Hematopoietic multipotent progenitor cell treated with erythropoietin and hydrocortisone succinate and interleukin-3 and kit ligand, for 15 days (in vitro differentiated cells): ENCODE results near the gene HLA-C.
A peak's percentile ranks its signal among the peaks of the same experiment; 100 is the strongest.
"Not testable (repeated sequence)": the region's sequence is repeated elsewhere in the genome, so short reads cannot be mapped to it uniquely, and the experiment has no call there.

ENCODE experiments used
- DNase-seq: peaks from one replicate; pipeline ENCODE4 v3.0.0-alpha.2; 2015; ENCODE audit warnings: low spot score

HLA-C gene

DNA sequence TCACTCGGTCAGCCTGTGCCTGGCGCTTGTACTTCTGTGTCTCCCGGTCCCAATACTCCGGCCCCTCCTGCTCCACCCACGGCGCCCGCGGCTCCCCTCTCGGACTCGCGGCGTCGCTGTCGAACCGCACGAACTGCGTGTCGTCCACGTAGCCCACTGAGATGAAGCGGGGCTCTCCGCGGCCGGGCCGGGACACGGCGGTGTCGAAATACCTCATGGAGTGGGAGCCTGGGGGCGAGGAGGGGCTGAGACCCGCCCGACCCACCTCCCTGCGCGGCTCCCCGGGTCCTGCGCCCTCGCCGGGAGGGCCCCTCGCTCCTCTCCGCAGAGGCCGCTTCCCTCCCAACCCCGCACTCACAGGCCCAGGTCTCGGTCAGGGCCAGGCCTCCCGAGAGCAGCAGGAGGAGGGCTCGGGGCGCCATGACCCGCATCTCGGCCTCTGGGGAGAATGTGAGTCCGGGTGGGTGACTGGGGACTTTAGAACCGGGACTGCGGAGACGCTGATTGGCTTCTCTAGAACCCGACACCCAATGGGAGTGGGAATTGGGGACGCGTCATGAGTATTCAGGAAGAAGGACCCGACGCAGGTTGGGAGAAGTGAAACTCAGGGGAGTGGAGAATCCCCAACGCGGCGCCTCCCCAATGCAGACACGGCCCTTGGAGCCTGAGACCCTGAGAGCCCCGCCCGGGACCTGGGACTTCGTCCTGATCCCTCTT lies at the start of gene HLA-C:
Gene HLA-C (minus strand): TSS at position 452 of the 717 bp plus-strand sequence. CDS start 21 bp downstream, at position 431.
- DNase-seq = peak; percentile 93

DNA sequence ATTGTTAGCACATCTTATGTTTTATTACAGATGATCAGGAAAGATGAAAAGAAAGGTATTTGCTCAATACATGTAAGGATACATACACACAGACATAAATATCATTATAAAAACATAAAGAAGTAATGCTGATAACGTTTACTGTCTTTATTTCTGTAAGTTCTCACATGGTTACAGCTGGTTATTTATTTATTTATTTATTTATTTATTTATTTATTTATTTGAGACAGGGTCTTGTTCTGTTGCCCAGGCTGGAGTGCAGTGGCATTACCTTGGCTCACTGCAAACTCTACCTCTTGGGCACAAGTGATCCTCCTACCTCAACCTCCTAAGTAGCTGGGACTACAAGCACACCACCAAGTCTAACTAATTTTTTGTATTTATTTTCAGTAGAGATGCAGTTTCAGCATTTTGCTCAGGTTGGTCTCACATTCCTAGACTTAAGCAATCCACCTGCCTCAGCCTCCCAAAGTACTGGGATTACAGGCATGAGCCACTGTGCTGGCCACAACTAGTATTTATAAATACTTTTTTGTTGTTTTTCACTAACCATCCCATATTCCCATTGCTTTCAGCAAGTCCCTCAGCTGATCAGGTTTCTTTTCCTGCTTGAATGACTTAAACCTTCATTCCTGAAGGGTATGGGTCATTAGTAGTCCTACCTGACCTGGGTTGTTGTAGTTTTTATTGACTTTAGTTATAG lies 49.3 kb upstream of the HLA-C start:
- no peak for DNase-seq

DNA sequence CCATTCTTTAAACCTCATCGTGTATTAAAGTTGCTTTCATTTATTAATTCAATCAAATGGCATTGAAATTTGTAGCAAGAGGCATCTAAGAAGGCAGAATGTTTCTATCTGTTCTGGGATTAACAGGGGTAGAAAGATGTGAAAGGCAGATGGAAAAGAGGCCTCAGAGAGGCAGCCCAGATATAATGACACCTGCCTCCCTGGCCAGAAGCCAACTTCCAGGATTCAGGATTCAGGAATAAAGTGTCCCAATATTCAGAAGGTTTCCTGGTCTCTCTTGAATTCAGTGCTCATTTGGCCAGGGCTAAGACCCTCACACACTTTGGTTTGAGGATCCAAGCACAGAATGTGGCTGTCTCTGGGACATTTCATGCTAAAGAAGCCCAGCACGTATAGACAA lies 45.1 kb upstream of the HLA-C start:
- DNase-seq = no peak

DNA sequence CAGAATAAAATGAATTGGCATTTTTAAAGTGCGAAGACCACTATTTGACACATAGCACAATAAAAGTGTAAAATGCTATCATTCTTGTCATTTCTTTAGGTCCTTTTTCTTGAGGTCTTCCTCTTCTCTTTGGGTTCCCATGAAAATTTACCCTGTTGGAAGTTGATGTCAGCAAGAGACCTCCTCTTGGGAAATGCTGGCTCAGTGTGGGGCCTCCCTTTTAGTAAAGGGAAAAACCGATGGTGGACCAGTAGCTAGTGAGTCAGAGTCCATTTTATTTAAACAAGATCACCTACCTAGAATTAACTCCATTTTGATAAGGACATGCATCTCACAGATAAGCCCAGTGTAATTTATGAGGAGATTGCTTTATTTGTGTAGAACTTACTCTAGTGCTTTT lies 37.7 kb upstream of the HLA-C start:
- no peak for DNase-seq

DNA sequence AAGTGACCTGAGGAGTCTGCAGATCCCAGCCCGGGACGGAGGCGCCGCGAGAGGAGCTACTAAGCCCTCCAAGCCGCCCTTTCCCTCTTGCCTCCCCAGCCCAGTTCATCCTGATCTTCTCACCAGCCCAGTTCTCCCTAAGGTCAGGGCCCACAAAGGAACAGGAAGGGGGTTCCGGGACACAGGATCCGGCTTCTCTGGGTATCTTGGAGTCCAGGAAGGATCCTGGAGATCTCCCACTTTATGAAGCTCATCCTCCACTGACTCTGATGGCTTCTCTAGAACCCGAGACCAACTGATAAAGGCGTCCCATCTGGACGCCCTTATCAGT lies 36.9 kb upstream of the HLA-C start:
- DNase-seq = no peak

DNA sequence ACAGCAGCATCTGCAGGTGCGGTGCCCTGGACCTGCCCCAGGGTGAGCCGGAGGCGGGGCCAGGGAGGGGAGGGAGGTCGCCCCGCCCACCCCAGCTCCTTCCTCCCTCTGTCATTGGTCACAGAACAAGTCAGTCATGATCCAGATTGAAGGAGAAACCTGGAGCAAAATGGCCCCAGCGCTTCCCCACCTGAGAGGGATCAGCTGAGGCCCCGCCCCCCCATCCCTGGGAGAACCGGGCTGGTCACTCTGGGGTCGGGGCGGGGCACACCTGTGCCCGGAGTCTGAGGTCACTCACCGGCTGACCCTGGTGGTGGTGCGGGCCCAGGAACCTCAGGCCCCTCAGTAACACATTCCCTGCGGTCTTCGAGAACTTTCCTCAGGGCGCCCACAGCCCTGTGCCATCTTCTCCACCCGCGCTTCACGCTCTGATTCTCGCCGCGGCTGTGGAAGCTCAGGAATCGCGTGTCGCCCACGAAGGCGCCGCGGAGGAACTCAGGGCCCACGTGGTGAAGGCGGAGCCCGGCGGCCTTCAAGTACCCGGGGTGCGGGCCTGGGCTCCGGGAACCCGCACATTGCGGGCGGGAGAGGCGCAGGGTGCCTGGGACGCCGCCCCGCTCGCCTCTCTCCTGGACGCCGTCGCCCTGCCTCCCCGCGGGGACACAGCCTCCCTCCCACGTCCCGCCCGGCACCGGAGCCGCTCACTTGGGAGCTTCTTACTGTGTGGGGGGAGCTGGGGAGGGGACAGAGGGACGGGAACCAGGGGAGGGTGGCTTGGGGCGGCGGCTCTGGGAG lies 36.4 kb upstream of the HLA-C start:
- no peak for DNase-seq

DNA sequence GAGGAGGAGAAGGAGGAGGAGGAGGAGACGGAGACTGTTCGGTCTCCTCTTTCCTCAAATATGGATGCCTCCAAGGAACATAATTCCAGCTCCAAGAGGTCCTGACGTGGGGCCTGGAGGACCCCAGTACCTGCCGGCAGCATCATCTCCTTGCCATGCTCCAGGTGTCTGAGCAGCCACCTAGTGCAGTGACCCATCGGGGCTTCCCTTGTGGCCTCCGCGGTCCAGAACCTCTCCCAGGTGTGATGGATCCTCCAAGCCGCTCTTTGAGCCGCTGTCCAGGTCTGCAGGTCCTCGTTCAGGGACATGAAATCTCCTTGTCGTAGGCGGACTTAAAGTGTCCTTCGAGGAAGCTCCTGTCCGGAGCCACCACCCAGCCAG lies 35.8 kb upstream of the HLA-C start:
- DNase-seq = no peak

DNA sequence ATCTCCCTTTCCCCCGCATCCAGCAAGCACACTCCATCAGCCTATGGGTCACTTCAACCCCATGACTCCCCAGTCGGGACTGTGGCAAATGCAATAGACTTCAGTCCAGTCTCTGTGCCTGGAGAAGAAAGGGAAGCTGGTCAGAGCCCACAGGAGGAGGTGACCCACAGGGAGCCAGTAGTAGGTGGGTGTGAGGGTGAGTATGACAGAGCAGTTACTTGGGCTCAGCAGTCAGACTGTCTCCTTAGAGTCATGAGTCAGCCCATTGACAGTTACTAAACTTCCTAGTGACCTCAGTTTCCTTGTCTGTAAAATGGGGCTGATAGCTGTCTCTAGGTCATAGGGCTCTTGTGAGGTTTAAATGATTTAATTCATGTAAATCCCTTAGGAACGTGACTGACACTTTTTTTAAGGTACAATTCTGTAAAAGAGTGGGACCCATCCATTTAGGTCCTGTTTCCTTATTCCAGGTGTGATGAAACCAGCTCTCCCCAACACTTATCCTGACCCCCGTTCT lies 33.9 kb upstream of the HLA-C start:
- DNase-seq = no peak

DNA sequence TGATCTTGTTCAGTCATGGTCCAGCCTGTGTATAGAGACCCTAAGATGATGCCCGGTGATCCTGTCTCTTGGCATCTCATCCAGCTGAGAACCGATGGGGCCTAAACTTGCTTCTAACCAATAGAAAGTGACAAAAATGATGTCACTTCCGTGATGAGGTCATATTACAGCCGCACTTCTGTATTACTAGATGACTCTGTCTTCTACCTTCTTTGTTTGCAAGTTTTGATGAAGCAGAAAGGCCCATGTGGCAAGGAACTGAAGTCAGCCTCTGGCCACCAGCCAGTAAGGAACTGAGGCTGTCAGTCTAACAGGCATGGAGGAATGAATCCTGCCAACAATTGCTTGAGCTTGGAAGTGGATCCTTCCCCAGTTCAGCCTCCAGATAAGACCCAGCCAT lies 32.8 kb upstream of the HLA-C start:
- no peak for DNase-seq

DNA sequence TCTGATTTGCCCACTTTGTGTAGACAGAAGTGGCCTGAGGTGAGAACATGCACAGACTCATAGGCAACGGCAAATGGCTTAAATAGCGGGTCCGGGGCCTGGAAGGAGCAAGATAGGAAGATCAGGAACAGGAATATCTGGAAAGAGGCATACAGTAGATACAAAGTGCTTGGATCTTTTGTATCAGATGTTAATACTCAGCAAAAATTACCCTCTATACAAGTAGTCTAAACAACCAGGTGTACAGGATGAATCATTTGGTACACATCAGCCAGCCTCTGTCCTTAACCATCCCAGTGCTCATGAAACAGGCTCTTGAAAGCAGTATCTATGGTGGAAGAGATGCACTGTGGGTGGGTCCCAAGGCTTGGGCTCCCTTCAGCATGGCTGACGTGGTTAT lies 28.9 kb upstream of the HLA-C start:
- DNase-seq = no peak

DNA sequence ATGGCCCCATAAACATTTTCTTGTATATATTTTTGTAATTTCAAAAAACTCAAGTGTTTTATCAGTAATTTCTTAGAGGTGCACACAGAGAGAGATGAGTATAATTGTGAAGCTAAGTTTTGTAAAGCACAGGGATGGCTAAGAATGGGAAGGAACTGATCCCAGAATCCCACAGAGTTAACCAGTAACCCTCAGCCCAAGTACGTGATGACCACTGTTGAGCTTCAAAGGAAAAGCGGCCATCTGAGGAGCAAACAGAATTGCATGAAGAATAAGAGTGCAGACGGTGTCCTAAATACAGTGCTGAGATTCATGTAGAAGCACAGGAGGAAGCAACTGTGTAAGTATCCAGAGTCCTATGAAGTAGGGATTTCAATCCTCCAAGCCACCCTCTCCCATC lies 28.1 kb upstream of the HLA-C start:
- no peak for DNase-seq

DNA sequence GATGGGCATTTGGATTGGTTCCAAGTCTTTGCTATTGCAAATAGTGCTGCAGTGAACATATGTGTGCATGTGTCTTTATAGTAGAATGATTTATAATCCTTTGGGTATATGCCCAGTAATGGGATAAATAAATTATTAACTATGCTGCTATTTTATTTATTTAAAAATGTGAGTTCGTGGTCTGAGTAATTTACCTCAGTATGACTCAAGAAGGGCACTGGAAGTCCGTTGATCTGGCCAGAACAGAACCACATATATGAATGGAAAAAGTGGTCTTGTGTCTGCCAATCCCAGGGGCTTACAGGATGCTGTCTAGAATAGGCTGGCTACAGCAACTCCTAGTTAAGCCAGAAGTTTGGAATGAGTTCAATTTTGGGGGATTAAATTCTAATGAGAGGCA lies 27.6 kb upstream of the HLA-C start:
- DNase-seq = no peak

DNA sequence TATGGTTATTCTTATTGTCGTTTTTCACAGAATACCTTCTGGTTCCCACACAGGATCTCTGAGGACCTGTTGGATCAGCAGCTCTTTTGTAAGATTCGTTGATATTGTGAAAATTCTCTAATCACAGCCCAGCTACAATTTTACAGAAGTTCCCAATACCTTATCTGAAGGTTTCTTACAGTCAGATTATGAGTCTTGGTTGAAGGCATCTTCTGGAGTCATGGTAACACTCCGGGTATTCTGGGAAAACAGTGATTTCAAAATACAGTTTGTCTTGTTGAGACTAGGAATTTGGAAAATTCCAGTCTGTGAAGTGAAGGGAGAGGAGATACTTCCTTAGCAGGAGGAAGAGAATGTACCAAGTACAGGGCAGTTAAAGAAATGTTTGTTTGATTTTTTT lies 22.2 kb upstream of the HLA-C start:
- DNase-seq = no peak

DNA sequence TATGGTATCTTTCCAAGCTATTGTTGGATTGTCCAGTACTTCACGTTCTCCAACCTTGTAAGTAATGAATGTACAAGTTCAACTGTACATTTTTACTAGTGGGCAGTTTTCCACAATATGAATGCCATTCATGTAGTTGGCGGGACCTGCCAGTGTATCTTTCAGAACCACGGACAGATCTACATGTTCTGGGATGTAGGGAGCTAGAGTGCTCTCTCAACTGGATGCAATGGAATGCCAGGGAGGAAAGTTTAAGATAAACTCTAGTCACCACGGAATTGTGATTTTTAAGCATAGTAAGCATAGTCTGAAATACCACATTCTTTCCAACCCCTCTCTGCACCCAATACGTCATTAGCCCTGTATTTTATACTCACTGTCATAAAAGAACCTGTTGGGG lies 21.5 kb upstream of the HLA-C start:
- DNase-seq = no peak

DNA sequence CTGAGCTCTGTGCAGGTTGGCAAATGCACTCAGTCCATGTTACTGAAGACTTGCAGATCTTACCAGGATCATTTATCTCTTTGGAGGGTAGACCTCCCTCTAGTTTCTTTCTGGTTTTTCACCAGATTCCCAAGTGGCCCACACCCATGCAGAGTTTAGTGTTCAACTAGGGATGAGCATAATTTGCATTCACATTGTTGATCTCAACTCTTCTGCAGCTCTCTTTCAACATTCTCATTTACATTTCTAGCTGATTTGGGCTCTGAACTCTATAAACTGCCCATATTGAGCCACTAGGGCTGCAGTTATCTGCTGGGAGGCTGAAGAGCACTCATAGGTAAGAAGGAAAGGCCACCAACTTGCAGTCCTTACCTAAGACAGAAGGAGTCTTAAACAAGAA lies 17.9 kb upstream of the HLA-C start:
- DNase-seq = no peak

DNA sequence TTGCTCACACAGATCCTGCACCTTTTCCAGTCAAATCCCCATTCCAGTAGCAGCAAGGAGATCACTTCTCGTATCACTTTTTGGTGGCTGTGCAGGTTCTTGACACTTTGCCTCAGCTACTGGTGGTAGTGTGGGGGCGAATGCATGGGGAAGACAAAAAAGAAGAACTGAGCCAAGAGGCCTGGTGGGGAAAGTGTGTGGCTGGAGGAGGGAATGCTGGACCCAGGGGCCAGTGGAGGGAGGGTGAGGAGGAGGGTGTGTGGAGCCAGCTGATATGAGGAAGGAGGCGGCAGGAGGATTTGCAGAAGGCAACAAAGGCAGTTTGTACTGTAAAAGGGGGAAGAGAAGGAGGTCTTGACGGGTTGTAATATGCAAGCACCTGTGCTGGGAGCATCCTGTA lies 15.7 kb upstream of the HLA-C start:
- no peak for DNase-seq

DNA sequence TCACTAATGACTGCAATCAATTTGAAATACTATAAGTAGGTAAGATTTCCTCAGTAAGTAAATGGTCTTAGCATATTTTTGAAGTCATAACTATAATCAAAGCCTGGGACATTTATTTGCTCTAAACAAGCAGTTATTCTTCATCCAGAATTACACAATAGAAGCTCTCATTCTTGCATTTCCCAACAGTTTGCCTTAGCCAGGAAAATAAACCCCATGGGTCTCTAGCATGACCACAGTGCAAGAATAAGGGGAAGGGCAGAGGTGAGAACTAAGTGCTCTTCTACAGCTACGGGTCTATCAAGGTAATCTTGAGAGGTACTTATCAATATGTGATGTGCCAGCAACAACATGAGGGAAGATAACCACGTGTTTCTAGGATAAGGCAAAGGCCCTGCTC lies 14.1 kb upstream of the HLA-C start:
- DNase-seq = no peak

DNA sequence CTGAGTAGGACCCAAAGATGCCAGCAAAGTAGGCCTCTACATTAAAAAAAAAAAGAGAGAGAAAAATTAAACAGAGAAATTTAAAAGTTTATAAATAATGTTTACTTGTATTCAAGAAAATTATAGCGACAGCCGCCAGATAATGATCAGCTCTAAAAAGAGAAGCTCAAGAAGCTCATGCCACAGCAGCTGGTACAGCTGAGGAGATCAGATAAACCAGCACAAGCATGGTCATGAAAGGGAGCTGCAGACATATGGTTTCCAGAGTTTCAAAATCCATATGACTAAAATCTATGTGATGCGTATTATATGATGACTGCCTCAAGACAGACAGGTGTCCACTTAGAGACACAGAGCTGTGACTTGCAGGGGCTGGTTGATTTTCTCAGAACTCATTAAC lies 13.6 kb upstream of the HLA-C start:
- no peak for DNase-seq

DNA sequence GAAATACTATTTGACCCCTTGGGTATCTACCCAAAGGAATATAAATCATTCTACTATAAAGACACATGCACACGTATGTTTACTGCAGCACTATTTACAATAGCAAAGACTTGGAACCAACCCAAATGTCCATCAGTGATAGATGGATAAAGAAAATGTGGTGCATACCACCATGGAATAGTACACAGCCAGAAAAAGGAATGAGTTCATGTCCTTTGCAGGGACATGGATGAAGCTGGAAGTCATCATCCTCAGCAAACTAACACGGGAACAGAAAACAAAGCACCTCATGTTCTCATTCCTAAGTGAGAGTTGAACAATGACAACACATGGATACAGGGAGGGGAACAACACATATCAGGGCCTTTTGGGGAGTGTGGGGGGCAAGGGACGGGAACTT lies 7.8 kb upstream of the HLA-C start:
- DNase-seq = not testable (repeated sequence)

DNA sequence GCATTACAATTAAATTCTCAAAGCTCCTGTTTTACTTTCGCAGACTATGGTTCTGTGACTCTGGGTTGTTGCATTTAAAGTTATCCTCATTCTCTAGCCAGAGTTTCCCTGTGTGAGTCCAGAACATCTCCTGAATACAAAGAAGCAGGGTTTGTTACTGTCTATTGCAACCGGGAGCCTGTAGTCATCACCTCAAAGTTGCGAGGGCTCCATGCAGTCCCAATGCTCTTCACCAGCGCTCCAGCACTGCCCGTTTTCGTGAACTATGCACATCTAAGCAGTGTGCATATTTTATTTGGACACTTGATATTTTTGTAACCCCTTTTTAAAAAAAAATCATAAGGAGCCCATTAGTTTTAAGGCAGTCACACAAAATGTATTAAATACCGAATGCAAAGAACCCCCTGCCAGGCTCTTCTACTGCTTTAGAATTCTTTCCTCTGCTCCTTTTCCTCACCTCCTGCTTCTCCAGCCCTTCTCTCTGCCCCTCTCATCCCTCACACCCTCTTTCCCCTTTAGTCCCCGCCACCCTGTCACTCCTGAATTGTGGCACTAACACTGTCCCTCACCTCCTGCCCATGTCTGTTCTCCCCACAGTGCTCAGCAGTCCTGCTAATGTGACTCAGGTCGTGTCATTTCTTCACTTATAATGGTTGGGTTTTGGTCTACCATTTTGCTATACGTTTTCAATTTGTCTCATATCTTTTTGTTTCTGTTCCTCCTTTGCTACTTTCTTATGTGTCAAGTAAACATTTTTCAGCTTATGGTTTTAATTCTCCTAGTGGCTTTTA lies 1.1 kb upstream of the HLA-C start:
- DNase-seq = no peak

DNA sequence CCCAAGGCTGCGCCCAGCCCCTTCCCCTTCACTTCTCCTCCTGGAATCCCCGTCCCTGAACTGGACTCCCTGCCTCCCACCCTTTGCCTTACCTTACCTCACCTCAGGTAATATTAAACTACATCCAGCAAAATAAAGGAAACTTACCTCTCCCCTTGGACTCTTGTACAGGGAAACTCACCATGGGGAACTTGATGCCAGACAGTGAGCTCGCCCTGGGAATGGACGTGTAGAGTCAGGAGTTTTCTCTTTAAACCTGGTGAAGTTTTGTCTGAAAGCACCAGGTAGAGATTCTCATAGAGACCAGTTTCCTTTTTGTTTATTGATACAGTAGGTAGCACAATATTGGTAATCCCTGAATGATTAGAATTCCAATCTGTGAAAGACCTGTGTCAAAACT lies 544 bp upstream of the HLA-C start:
- DNase-seq = peak; percentile 7
